Fibroblast of lung (primary cell): ENCODE results near the gene VPS13D. TPM values are rescaled to one million over a fixed set of nuclear protein-coding genes. Genes with fewer than 3 reads are reported as not detected.

Experiments
- DNase-seq, 2 donors: peaks; one replicate each; pipeline versions ENCODE4 v3.0.0 to v3.0.0-alpha.2; 2010; ENCODE audit warnings: low read depth in 2 of 2
- H2AFZ ChIP-seq: 2 replicates; pipeline ENCODE4 v1.5.1; 2012; ENCODE audit warnings: low read length, control low read depth, inconsistent platforms
- H3K27ac ChIP-seq: 2 replicates; pipeline ENCODE4 v1.5.1; 2011; ENCODE audit warnings: low read length, control low read depth; ENCODE audit not compliant: insufficient read depth
- H3K27me3 ChIP-seq: 2 replicates; pipeline ENCODE4 v1.5.1; 2011; ENCODE audit warnings: mild to moderate bottlenecking, low read length; ENCODE audit not compliant: control insufficient read depth, insufficient read depth
- H3K36me3 ChIP-seq: 2 replicates; pipeline ENCODE4 v1.5.1; 2011; ENCODE audit warnings: low read length; ENCODE audit not compliant: control insufficient read depth, insufficient read depth
- H3K4me1 ChIP-seq: 2 replicates; pipeline ENCODE4 v1.5.1; 2011; ENCODE audit warnings: low read length; ENCODE audit not compliant: control insufficient read depth, insufficient read depth; ENCODE audit errors: extremely low read depth
- H3K4me2 ChIP-seq: 2 replicates; pipeline ENCODE4 v1.5.1; 2011; ENCODE audit warnings: low read length, control low read depth; ENCODE audit not compliant: insufficient read depth; ENCODE audit errors: extremely low read depth
- H3K4me3 ChIP-seq, 4 experiments: fragments of 200-600 bp in 1 of 4; sonication (generic) in 1 of 4; replicated peaks in 1 of 4; 2 replicates each; pipeline ENCODE4 v1.5.1; 2011 to 2016; ENCODE audit warnings: low read length in 4 of 4, low read depth in 3 of 4, mild to moderate bottlenecking in 3 of 4, control low read depth in 2 of 4, inconsistent platforms in 1 of 4, mixed read lengths in 1 of 4; ENCODE audit not compliant: insufficient read depth in 1 of 4; ENCODE audit errors: control extremely low read depth in 1 of 4
- H3K79me2 ChIP-seq: 2 replicates; pipeline ENCODE4 v1.5.1; 2012; ENCODE audit warnings: mild to moderate bottlenecking, low read length, inconsistent platforms; ENCODE audit not compliant: control insufficient read depth, insufficient read depth
- H3K9ac ChIP-seq: 2 replicates; pipeline ENCODE4 v1.5.1; 2011; ENCODE audit warnings: mild to moderate bottlenecking, low read length, control low read depth; ENCODE audit not compliant: insufficient read depth
- H3K9me3 ChIP-seq: 2 replicates; pipeline ENCODE4 v1.5.1; 2012; ENCODE audit warnings: low read depth, low read length; ENCODE audit not compliant: control insufficient read depth, insufficient read depth
- H4K20me1 ChIP-seq: 2 replicates; pipeline ENCODE4 v1.5.1; 2011; ENCODE audit warnings: low read length; ENCODE audit not compliant: control insufficient read depth, insufficient read depth; ENCODE audit errors: extremely low read depth
- CTCF ChIP-seq, 2 donors: IDR thresholded peaks in 1 of 2; conservative IDR thresholded peaks in 1 of 2; 1 replicate in 1 of 2; 2 replicates in 1 of 2; pipeline ENCODE4 v1.5.1; 2011 to 2012; ENCODE audit warnings: low read length in 2 of 2, control low read depth in 1 of 2, inconsistent platforms in 1 of 2, low read depth in 1 of 2, mild to moderate bottlenecking in 1 of 2
- EZH2 ChIP-seq: IDR thresholded peaks from 2 replicates; pipeline ENCODE4 v1.5.1; 2012; ENCODE audit warnings: low read length, control low read depth, mild to moderate bottlenecking; ENCODE audit errors: missing control alignments
- polyA plus RNA-seq, 2 donors: library from polyadenylated mRNA; depleted of rRNA in 1 of 2; stranded (reverse) in 1 of 2; unstranded in 1 of 2; fragments of >200 nt; gene quantifications; 2 replicates each; pipeline ENCODE4 v1.2.1, GENCODE V29; 2011 to 2012; ENCODE audit warnings: missing spikeins in 1 of 2
- total RNA-seq: library from RNA; depleted of rRNA; stranded (reverse); fragments of >200 nt; gene quantifications from 2 replicates; pipeline ENCODE4 v1.2.1, GENCODE V29; 2014

VPS13D gene
- total and polyA plus RNA-seq, 2 donors (not counting 1 experiment from before 2014, with no cell fraction given) = 14.6 to 40.0 TPM

GRCh38 chr1:12245116-12245515 is 15.3 kb downstream of the VPS13D start:
- no peaks in the 10 kb centered on the region for H3K9me3 ChIP-seq
- no peaks in the 10 kb centered on the region for H3K79me2 ChIP-seq
- no peak overlapping the region for H3K4me2 ChIP-seq
- H2AFZ ChIP-seq = no peak overlapping the region
- no peak for TF ChIP-seq CTCF (conservative IDR thresholded peaks at IDR 0.05 in 1 of 2, IDR thresholded peaks at IDR 0.05 in 1 of 2; ENCODE audit: low read depth in 1 of 2, low read length in 2 of 2)
- TF ChIP-seq EZH2 = no peak
- no peak overlapping the region for H3K9ac ChIP-seq
- no peaks in the 10 kb centered on the region for H3K27me3 ChIP-seq
- peak in 1 of 2 donors; percentile 47 for DNase-seq
- H3K27ac ChIP-seq = no peak overlapping the region
- H3K4me1 ChIP-seq = no peaks in the 10 kb centered on the region
- no peaks in the 10 kb centered on the region for H4K20me1 ChIP-seq
- peaks cover 13% of the 10 kb centered on the region for H3K36me3 ChIP-seq
- no peak overlapping the region for H3K4me3 ChIP-seq

- Histone ChIP-seq H3K4me3 (no peak overlapping the region), H4K20me1 (no peaks in the 10 kb centered on the region)
Observed at GRCh38 chr1:12245733-12246132, 15.9 kb downstream of the VPS13D start.

GRCh38 chr1:12246584-12246983 is 16.8 kb downstream of the VPS13D start:
- Histone ChIP-seq H3K4me3 (no peak overlapping the region), H3K27ac (no peak overlapping the region), H3K27me3 (no peaks in the 10 kb centered on the region), H4K20me1 (no peaks in the 10 kb centered on the region), H3K9ac (no peak overlapping the region), H2AFZ (no peak overlapping the region), H3K4me2 (no peak overlapping the region), H3K9me3 (no peaks in the 10 kb centered on the region), H3K4me1 (no peaks in the 10 kb centered on the region), H3K36me3 (peaks cover 13% of the 10 kb centered on the region), H3K79me2 (no peaks in the 10 kb centered on the region)
- DNase-seq = no peak
- TF ChIP-seq CTCF (conservative IDR thresholded peaks at IDR 0.05 in 1 of 2, IDR thresholded peaks at IDR 0.05 in 1 of 2; ENCODE audit: low read depth in 1 of 2, low read length in 2 of 2) = no peak
- TF ChIP-seq EZH2 = no peak

More at GRCh38 chr1:12245733-12246132, 15.9 kb downstream of the VPS13D start:
- Histone ChIP-seq H3K36me3 (peaks cover 13% of the 10 kb centered on the region), H3K4me2 (no peak overlapping the region), H3K27ac (no peak overlapping the region), H2AFZ (no peak overlapping the region), H3K4me1 (no peaks in the 10 kb centered on the region), H3K9me3 (no peaks in the 10 kb centered on the region), H3K79me2 (no peaks in the 10 kb centered on the region), H3K9ac (no peak overlapping the region), H3K27me3 (no peaks in the 10 kb centered on the region)
- TF ChIP-seq CTCF (conservative IDR thresholded peaks at IDR 0.05 in 1 of 2, IDR thresholded peaks at IDR 0.05 in 1 of 2; ENCODE audit: low read depth in 1 of 2, low read length in 2 of 2) = no peak
- no peak for TF ChIP-seq EZH2
- no peak for DNase-seq
